GM18907 (cell line): ENCODE results near the gene DES.

Source experiments
- ATAC-seq: cut with Tn5 transposase; IDR thresholded peaks from one replicate; pipeline ENCODE4 v1.9.1; 2021; ENCODE audit warnings: mild to moderate bottlenecking, moderate library complexity; ENCODE audit not compliant: unreplicated experiment

DES gene

DNA sequence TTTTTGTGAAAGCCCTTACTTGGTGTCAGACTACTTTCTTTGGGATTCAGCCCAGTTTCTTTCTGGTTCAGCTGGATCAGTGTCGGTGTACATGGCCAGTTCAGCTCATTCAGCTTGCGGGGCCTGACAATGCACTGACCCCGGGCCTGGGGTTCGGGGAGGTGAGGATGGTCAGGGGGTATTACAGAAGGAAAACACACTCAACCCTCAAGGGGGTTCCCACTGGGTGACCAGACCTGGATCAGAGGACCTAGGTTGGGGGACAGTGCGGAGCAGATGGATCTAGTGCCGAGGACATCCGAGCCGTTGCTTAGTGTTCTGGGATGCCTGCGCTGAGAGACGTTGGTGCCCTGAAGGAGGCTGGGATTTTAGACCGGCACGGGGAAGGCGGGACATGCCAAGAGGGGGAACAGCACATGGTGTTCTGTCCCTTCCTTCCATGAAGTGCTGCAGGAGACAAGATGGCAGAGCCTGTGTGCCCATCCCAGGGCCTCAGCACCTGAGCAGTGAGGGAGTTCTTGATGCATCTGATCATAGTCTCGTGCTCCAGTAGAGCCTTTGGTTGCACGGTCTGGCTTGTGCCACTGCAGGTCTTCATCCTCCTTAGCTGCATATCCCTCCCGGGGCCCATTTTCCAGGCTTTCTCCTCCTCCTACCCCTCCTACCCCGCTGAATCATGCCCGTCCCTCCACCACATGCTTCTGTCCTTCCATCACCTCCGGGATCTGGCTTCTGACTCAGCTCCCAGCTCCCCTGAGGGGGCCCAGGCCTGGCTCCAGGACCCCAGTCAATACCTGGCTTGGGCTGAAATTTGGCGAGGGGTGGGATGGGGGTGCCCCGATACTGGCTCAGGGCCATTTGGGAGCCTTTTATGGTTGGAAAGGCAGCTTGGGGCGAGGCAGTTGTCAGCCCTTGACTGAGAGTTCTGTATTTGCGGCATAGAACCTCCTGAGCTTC, 34.5 kb downstream of the DES start:
- no peak for ATAC-seq

DNA sequence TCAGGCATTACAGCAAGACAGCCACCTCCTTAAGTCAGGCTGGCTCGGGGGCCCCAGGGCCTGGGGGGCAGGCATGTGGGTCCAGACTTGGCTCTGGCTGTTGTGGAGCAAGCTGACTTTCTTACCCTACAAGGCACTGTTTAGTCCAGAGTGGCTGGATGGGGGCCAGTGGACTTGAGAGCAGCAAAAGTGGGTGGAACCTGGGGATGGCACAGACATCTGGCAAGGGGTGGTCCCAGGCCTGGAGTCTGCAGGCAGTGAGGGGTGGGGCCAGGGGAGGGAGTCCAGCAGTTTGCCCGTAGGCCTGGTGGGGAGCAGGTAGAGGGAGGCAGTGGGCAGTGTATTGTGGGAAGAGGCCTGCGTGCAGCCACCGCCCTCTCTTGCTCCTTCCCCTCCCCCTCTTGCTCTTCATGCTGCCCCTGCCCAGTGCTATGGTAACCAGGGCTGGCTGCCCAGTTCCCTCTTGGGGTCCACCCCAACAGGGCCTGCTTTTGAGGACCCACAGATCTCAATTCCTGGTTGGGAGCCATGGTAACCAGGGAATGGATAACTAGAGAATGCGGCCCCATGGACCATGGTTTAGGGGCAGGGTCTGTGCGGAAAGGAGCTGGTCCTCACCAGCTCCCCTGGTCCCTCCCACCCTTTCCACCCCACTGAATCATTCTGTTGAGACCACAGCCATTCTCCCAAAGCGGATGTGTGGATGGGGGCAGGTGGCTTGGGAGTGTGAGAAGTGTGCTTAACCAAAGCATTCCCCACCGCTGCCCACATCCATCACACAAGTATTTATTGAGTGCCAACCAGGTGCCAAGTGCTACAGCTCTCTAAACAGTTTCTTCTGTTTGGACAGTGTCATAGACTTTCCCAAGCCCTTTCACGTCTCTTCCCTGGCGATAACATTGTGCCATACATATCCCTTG, 35.8 kb downstream of the DES start:
- no peak for ATAC-seq

DNA sequence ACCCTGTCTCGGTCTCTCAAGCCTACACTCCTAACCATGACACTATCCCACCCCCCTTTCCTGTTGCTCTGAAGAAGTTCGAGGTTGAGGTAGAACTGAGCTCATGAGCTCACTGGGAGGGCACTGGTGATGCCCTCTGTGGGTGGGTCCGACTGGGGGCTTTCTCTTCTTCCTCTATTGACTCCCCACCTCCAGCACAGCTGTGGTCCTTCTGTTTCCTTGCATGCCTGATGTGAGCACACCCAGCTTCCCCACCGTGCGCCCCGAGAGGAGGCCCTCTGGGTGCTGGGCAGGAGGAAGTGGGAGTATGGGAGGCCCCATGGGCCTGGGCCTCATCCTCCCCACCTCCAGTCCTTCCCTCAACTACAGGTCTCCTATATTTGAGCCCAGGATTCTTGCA, 37.4 kb downstream of the DES start:
- no peak for ATAC-seq

DNA sequence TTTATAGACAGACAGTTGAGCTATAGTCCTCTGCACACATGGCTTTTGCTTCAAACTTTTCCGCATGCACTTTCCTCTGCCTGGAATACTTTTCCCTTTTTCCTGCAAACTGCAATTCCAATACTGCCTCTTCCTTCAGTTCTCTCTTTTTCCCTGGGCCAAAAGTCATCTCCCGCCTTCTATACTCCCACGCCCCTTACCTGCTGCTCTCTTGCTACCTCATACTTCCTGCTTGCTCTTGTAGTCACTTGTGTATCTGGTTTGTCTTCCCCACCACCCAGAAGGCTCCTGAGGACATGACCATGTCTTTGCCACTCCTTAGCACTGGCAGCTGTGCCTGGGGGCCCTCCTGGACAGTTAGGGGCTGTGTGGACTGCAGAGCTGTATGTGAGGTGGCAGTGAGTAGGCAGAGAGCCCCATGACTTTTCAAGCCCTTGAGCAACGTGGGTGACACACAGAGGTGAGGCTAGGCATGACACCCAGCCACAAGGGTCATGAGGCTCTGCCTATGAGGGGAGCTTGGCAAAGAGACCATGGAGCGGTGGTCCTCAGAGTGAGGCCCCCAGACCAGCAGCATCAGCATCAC, 39.7 kb downstream of the DES start:
- ATAC-seq, result no peak

DNA sequence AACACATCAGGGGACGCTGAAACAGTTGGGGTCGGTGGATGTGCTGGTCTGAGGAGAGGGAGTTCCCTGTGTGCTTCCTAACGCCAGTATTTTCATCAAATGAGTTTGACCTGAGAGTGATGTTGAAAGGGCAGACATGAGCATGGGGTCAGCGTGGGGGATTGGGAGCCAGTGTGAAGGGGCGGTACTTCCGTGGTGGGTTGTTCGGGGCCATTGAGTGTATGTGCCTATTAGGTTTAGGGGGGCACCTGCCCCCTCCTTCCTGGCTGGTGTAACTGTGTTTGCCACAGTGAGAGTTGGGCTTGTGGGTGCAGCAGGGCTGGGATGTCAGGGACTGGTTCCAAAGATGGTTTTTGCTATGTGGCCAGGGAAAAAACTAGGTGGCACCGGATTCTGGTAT, 40.8 kb downstream of the DES start:
- no peak for ATAC-seq

DNA sequence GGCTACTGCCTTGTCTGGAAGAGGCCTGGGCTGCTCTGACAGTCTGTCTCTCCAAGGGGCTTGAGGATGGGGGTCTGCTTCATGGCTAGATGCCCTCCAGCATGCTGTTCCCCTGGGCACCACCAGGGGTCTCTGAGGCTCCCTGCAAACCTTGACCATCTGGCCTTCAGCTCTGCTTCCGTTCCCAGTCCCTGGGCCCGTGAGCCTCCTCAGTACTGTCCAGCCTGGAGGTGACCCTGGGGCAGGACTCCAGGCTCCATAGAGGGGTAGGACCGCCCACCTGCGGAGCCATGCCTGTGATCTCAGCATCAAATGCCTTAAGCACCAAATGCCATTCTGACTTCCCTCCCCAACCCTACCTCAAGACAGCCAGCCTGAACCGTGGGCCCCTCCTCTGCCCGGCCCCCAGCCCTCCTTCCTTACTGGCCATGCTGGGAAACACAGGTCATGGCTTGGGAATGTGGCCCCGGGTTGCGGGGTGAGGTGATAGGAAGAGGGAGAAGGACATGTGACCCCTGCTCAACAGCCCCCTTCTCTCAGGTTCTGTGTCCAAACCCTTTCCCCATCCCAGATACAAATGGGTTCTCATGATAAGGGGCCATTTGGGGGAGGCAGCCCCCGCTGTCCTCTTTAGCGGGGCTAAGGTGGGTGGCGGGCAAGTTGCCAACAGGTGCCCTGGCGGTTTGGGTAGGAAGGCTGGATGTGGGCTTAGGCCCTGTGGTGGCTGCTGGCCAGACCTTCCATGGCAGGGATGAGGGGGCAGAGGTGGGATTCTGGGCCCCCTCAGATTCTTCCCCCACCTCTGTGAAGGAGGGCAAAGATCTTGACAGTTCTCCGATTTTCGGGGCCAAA, 41.5 kb downstream of the DES start:
- ATAC-seq, result peak; percentile 81

DNA sequence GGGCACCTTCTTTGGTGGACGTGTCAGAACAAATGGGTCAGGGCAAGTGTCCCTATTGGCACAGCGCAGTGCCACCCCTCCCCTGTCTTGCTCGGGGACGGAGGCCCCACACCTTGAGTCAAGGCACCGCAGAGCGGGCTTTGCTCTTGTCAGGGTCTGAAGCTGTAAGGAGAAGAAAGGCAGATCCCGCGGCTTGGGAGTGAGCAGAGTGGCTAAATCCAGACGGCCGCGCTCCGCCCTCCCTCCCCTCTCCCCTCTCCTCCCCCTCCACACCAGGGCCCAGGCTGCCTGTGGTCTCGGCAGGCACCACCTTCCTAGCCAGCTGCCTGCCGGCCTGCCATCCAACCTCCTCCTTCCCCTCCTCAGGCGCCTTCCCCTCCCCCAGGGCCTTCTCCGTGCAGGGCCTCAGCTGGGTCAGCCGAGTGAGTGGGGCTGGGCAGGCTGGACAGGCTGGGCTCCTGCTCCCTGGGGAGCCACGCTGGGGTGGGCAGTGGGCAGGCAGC, 42.3 kb downstream of the DES start:
- no peak for ATAC-seq

DNA sequence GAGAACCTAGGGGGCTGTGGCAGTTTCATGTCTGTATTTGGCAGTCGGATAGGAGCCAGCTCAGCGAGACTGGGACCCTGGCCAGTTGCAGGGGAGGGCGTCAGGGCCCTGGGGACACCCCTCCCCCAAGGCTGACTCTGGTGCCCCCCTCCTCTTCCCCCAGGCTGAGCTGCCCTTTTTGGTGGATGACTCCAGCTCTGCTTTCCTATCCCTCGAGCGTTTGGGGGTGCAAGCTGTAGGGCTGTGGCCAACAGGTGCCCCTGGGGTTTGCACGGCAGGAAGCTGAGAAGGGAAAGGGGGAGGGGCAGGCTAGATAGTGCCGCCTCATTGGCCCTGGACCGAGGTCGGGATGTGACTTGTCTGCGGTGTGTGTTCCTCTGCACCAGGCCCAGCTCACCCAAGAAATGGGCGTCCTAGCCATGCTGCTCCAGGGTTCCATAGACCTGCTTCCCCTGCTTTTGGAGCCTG, 42.9 kb downstream of the DES start:
- no peak for ATAC-seq

DNA sequence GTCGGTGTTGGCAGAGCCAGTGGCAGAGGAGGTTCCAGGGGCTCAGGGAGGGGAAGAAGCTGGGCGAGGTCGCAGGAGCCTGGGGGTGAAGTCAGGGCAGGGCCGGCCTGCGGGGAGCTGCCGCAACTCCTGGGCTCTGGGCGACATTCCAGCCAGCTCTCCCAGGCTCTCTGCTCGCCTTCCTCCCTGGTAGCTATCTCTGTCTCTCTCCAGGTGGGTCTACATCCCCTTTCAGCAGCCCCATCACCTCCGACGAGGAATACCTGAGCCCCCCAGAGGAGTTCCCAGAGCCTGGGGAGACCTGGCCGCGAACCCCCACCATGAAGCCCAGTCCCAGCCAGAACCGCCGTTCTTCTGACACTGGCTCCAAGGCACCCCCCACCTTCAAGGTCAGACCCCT, 43.5 kb downstream of the DES start:
- no peak for ATAC-seq

DNA sequence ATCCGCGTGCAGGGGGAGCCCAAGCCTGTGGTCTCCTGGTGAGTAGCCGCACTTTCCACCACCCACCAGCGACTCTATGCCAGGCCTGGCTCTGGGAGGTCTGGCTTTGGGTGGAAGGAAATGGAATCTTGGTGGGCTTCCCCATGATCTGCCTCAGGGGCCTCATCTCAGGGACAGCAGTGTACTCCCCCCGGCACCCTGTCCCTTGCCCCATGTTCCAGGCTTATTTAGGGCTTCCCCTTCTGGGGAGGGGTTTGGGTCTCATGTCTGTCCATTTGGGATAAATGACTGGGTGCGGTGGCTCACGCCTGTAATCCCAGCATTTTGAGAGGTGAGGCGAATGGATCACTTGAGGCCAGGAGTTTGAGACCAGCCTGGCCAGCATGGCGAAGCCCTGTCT, 44.2 kb downstream of the DES start:
- no peak for ATAC-seq

DNA sequence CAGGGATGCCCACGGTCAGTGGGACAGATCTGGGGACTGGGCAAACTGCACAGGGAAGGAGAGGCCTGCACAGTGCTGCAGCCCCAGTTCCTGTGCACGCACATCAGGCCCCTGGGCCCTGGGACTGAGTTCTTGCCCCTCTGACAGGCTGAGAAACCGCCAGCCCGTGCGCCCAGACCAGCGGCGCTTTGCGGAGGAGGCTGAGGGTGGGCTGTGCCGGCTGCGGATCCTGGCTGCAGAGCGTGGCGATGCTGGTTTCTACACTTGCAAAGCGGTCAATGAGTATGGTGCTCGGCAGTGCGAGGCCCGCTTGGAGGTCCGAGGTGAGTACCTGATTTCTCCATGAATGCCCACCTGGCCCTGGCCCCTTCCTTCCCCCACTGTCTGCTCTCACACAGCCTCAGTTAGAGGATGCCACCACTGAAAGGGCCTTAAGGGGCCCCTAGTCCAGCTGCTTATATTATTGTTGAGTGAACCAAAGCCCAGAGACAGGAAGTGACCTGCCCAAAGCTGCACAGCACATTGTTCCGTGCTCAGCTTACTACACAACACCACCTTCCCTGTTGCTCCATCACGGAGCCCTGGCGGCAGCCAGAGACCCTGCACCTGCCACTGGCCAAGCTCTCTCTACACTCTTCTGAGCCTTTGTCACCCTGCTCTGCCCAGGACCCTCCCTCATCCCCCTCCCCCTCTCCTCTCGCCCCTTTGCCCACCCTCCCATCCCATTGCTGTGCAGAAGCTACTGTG, 46.3 kb downstream of the DES start:
- ATAC-seq, result no peak

DNA sequence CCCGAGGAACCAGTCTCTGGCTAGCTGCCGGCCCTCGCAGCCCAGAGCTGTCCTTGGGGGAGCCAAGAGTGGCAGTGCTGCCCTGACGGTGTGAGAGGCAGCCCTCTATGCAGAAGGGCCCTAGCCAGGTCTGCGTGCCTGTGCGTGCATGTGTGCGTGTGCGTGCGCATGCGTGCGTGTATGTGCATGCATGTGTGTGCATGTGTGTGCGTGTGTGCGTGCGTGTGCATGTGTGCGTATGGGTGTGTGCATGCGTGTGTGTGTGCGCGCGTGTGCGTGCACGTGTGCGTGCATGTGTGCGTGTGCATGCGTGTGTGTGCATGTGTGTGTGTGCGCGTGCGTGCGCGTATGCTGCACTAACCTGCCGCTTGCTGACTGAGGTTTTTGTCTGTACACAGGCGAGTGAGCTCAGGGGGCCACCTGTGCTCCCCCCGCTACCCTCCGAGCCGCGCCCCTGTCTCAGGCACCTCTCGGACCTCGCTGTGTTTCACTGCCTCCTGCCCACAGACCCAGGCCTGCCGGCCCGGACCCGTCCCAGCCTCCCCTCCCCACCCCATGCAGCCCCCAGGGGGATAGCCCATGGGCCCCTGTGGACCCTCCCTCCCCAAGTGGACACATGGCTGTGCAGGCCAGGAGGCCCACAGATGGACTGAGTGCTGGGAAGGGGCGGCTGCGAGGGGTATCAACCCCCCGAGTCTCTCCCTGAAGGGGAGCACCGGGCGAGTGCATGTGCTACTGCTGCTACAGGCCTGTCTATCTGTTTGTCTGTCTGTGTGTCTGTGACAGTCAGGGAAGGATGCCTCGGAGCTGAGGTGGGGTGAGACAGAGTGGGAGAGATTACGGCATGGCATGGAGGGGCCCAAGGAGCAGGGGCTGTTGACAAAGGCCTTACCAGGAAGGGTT, 47.7 kb downstream of the DES start:
- ATAC-seq, result no peak

DNA sequence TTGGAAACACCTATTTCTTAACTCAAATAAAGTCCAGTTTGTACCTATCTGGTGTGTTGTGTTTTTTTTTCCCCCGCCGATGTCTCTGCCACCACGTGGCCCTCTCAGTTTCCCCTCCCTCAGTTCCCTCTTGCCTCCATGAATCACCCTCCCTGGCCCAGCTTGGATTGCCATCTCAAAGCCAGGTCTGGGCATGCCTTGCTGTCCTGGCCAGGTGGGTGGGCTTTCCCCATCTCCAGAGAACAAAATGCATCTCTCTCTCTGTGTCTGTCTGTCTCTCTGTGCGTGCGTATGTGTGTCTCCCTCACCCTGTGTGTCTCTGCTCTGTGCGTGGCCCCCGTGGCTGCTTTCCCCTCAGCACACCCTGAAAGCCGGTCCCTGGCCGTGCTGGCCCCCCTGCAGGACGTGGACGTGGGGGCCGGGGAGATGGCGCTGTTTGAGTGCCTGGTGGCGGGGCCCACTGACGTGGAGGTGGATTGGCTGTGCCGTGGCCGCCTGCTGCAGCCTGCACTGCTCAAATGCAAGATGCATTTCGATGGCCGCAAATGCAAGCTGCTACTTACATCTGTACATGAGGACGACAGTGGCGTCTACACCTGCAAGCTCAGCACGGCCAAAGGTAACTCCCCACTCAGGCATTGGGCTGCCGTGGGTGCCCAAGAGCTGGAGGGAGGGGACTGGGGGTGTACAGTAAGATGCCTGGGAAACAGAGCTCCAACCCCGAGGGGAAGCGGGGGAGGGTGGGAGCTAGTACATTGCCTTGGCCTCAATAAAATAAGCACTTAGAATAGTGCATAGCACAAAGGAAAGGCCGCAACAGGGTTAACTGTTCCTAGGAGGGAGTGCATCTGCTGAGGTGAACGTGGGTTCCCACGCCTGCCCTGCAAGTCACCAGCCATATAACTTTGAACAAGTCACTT, 48.9 kb downstream of the DES start:
- no peak for ATAC-seq

DNA sequence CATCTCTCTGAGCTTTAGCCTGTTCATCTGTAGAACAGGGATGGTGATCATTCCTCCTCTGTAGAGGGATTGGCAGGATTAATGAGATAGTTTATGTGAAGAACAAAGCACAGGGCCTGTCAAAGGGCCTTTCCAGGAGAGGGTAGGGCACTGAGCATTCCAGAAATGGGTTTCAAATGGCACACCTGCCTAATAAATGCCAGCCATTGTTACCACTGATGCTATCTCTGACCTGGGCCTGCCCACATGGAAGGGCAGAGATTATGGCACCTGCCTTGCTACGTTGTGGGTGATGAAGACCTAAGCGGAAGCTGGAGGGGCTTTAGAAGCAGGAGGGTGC, 49.5 kb downstream of the DES start:
- ATAC-seq, result no peak

DNA sequence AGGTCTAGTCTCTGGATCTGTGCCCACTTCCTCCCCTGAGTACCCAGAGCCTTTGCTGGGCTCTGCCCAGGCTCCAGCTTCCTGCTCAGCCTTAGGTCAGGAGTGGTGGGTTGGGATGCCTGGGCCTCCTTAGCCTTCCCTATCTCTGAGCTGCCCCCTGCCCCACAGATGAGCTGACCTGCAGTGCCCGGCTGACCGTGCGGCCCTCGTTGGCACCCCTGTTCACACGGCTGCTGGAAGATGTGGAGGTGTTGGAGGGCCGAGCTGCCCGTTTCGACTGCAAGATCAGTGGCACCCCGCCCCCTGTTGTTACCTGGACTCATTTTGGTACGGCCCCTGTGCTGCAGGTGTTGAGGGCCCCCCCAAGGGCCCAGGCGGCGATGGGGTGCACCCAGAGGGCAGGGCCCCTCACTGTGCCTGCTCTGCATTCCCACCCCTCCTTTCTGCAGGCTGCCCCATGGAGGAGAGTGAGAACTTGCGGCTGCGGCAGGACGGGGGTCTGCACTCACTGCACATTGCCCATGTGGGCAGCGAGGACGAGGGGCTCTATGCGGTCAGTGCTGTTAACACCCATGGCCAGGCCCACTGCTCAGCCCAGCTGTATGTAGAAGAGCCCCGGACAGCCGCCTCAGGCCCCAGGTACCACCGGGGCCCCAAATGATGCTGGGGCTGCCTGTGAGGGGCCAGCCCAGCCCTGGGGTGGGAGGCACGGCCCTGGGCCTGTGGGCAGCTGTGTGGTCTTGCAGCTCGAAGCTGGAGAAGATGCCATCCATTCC, 50.4 kb downstream of the DES start:
- no peak for ATAC-seq

DNA sequence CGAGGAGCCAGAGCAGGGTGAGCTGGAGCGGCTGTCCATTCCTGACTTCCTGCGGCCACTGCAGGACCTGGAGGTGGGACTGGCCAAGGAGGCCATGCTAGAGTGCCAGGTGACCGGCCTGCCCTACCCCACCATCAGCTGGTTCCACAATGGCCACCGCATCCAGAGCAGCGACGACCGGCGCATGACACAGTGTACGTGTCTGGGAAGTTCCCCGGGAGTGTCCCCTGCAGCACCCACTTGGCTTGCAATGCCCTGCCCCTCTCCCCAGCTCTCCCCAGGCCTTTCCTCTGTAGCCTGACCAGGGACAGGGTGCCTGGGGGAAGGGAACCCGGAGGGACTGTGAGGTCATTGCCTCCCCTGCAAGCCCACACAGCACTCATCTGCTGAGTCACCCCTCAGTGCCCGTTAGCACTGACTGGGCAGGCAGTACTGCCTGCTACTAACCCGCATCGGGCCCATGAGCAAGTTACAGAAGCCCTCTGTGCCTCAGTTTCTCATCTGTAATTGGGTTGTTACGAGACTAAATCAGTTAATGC, 51.1 kb downstream of the DES start:
- ATAC-seq, result no peak

DNA sequence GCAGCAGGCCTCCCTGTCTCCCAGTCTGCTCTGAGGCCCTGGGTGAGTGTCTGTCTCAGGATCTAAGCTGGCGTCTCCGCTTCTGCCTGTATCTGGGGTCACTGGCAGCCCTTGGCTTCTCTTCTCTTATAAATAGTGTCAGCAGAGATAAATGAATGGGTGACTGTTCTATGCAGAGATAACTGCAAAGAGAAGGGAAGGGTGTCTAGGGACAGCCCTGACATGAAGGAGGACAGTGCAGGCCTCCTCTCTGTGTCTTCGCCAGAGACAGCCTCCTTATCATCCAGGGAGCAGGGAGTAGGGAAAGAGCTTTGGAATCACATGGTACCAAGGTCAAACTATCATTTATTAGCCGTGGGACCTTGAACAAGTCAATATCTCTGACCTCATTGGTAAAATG, 52.3 kb downstream of the DES start:
- ATAC-seq, result no peak
